GM12878 (cell line): ENCODE data around the gene CTIF. TPM values are rescaled to one million over a fixed set of nuclear protein-coding genes. Genes with fewer than 3 reads are reported as not detected.

Source experiments
- ATAC-seq: fragments of 200-7000 bp; cut with Tn5 transposase; 3 replicates; pipeline ENCODE4 v1.9.1; 2020; ENCODE audit warnings: mild to moderate bottlenecking, moderate library complexity
- BruUV-seq: library from RNA; stranded (reverse); fragments of 400-500 nt; replicated peaks from 2 replicates; lab custom pipeline; 2021; lab: Mats Ljungman, UMichigan
- CTCF ChIA-PET: fragments of 300-600 bp; sonication (Branson Sonifier 250); formaldehyde crosslinking; extraction: SDS; loops from one replicate; lab custom pipeline; 2021; ENCODE audit warnings: inconsistent platforms; lab: Yijun Ruan, JAX
- POLR2A ChIA-PET: fragments of 350-600 bp; formaldehyde crosslinking; extraction: SDS; loops from one replicate; lab custom pipeline; 2021; ENCODE audit warnings: inconsistent platforms; lab: Charles Lee
- RAD21 ChIA-PET: fragments of 300-600 bp; sonication (Branson Sonifier 250); formaldehyde crosslinking; loops from one replicate; lab custom pipeline; 2023; ENCODE audit warnings: antibody characterized with exemption; ENCODE audit not compliant: unreplicated experiment; lab: Charles Lee
- SMC1A ChIA-PET: fragments of 300-600 bp; sonication (Branson Sonifier 250); formaldehyde crosslinking; loops from one replicate; lab custom pipeline; 2023; ENCODE audit not compliant: unreplicated experiment, uncharacterized antibody; lab: Charles Lee
- DNase-seq: peaks from one replicate; pipeline ENCODE4 v3.0.0-alpha.2; 2011; ENCODE audit warnings: low read depth, low spot score
- FAIRE-seq: peaks from 3 replicates; lab custom pipeline; 2011; peaks lifted over from hg19 to GRCh38; lab: Jason Lieb, UNC
- H2AFZ ChIP-seq: 2 replicates; pipeline ENCODE4 v1.6.0; 2011; ENCODE audit warnings: low read depth, low read length, control low read depth; ENCODE audit not compliant: control insufficient read depth
- H3K27ac ChIP-seq: 2 replicates; pipeline ENCODE4 v1.5.1; 2011; ENCODE audit warnings: control low read depth; ENCODE audit not compliant: control insufficient read depth, insufficient read depth
- H3K27me3 ChIP-seq, 2 experiments: replicated peaks in 1 of 2; 2 replicates each; pipeline versions ENCODE4 v1.6.0 to v1.6.1; 2011; ENCODE audit warnings: low read length in 1 of 2; ENCODE audit not compliant: control insufficient read depth in 2 of 2, insufficient read depth in 2 of 2
- H3K36me3 ChIP-seq, 2 experiments: 2 replicates each; pipeline ENCODE4 v1.5.1; 2011; ENCODE audit warnings: low read length in 1 of 2; ENCODE audit not compliant: control insufficient read depth in 2 of 2, insufficient read depth in 2 of 2
- H3K4me1 ChIP-seq: 2 replicates; pipeline ENCODE4 v1.6.1; 2011; ENCODE audit warnings: mild to moderate bottlenecking, low read length, moderate library complexity, mixed read lengths; ENCODE audit not compliant: control insufficient read depth, insufficient read depth
- H3K4me2 ChIP-seq: 2 replicates; pipeline ENCODE4 v1.6.0; 2011; ENCODE audit warnings: control low read depth; ENCODE audit not compliant: control insufficient read depth, insufficient read depth
- H3K4me3 ChIP-seq: fragments of 200-600 bp; sonication (generic); 2 replicates; pipeline ENCODE4 v1.5.1; 2016
- H3K79me2 ChIP-seq: 2 replicates; pipeline ENCODE4 v1.6.0; 2011; ENCODE audit warnings: low read length; ENCODE audit not compliant: control insufficient read depth, insufficient read depth
- H3K9ac ChIP-seq: 2 replicates; pipeline ENCODE4 v1.8.0; 2011; ENCODE audit warnings: low read length, control low read depth, mixed read lengths; ENCODE audit not compliant: control insufficient read depth, insufficient read depth
- H3K9me3 ChIP-seq: replicated peaks from 3 replicates; pipeline ENCODE4 v1.5.1; 2011; ENCODE audit warnings: mild to moderate bottlenecking, low read length; ENCODE audit not compliant: control insufficient read depth, insufficient read depth
- H4K20me1 ChIP-seq: 2 replicates; pipeline ENCODE4 v1.6.0; 2011; ENCODE audit not compliant: control insufficient read depth, insufficient read depth
- BRCA1 ChIP-seq: IDR thresholded peaks from 2 replicates; pipeline ENCODE4 v1.6.1; 2011; ENCODE audit warnings: low read depth, low read length, improper control_type of control experiment
- CHD1 ChIP-seq: IDR thresholded peaks from 2 replicates; pipeline ENCODE4 v1.6.1; 2012; ENCODE audit warnings: low read depth, low read length, improper control_type of control experiment
- HDAC2 ChIP-seq: fragments of 200-600 bp; sonication (generic); IDR thresholded peaks from 2 replicates; pipeline ENCODE4 v1.6.1; 2017
- IRF5 ChIP-seq: fragments of 450-650 bp; IDR thresholded peaks from 2 replicates; pipeline ENCODE4 v1.6.1; 2017; ENCODE audit warnings: borderline replicate concordance
- MYC ChIP-seq: IDR thresholded peaks from 2 replicates; pipeline ENCODE4 v1.6.1; 2011; ENCODE audit warnings: mild to moderate bottlenecking, low read length, moderate library complexity, inconsistent platforms; ENCODE audit not compliant: insufficient read depth, insufficient replicate concordance, insufficient read length, severe bottlenecking
- NR2C2 ChIP-seq: IDR thresholded peaks from 2 replicates; pipeline ENCODE4 v1.6.1; 2011; ENCODE audit warnings: borderline replicate concordance, low read depth; ENCODE audit not compliant: control insufficient read depth, insufficient read length
- RAD51 ChIP-seq: fragments of 450-650 bp; IDR thresholded peaks from 2 replicates; pipeline ENCODE4 v1.6.1; 2016; ENCODE audit warnings: moderate library complexity, mild to moderate bottlenecking, inconsistent platforms
- RCOR1 ChIP-seq: conservative IDR thresholded peaks from 2 replicates; pipeline ENCODE4 v1.6.1; 2012; ENCODE audit warnings: low read depth, low read length, improper control_type of control experiment
- SPI1 ChIP-seq: IDR thresholded peaks from 2 replicates; pipeline ENCODE4 v1.6.1; 2011; ENCODE audit warnings: low read depth, mild to moderate bottlenecking, low read length, moderate library complexity, borderline replicate concordance; ENCODE audit not compliant: insufficient read depth
- SREBF2 ChIP-seq: IDR thresholded peaks from 2 replicates; pipeline ENCODE4 v1.6.1; 2012; ENCODE audit warnings: mild to moderate bottlenecking, low read length
- SRF ChIP-seq, 2 experiments: IDR thresholded peaks; 2 replicates each; pipeline ENCODE4 v1.6.1; 2011; ENCODE audit warnings: low read depth in 2 of 2, low read length in 2 of 2, mild to moderate bottlenecking in 1 of 2, moderate library complexity in 1 of 2
- YBX1 ChIP-seq: fragments of 450-650 bp; IDR thresholded peaks from 2 replicates; pipeline ENCODE4 v1.6.1; 2016; ENCODE audit warnings: antibody characterized with exemption
- ZBTB11 ChIP-seq: fragments of 450-650 bp; formaldehyde crosslinking; IDR thresholded peaks from 2 replicates; pipeline ENCODE4 v1.5.0; 2022; ENCODE audit warnings: mild to moderate bottlenecking, missing genetic modification characterization
- WGBS: methylation state at CpG from one replicate; pipeline ENCODE4 v1.1.6; 2016; ENCODE audit warnings: low lambda C conversion rate; ENCODE audit not compliant: insufficient replicate concordance, insufficient coverage; ENCODE audit errors: missing lambda C conversion rate; 5-methylcytosine and 5-hydroxymethylcytosine counted together
- in situ Hi-C: fragments of 300-500 bp; cut with MboI; formaldehyde crosslinking; loops from 9 replicates; pipeline ENCODE4 v1.14.3; 2018; ENCODE audit warnings: mixed read lengths
- intact Hi-C: fragments of 100-400 bp; cut with micrococcal nuclease; formaldehyde crosslinking; loops from one replicate; pipeline ENCODE4 v1.14.2; 2022; ENCODE audit not compliant: unreplicated experiment
- polyA plus RNA-seq, 11 experiments: library from polyadenylated mRNA; depleted of rRNA in 4 of 11; unstranded in 6 of 11; stranded (reverse) in 5 of 11; fragments of >200 nt; fragmentation: Nextera tagmentation in 4 of 11; fragmentation: Illumina TruSeq in 1 of 11; extraction: Ambion mirVana in 4 of 11; extraction: Trizol in 1 of 11; gene quantifications; 1 replicate in 1 of 11; 2 replicates in 10 of 11; pipeline versions ENCODE4 v1.2.1 to v1.2.3, GENCODE V29; 2011 to 2016; ENCODE audit warnings: inconsistent platforms in 2 of 11, missing spikeins in 2 of 11, low read depth in 1 of 11
- total RNA-seq, 4 experiments: library from RNA; depleted of rRNA in 3 of 4; stranded (reverse); fragments of >200 nt in 3 of 4; fragmentation: Illumina TruSeq in 1 of 4; extraction: Trizol in 1 of 4; gene quantifications; 2 replicates each; pipeline versions ENCODE4 v1.2.1 to v1.2.3, GENCODE V29; 2013 to 2021
- TF ChIP-seq, protein P1 (sequence below): IDR thresholded peaks from 2 replicates; pipeline ENCODE4 v1.6.1; 2011; ENCODE audit warnings: borderline replicate concordance, low read depth, mild to moderate bottlenecking, moderate library complexity, low read length; ENCODE audit not compliant: insufficient read depth, poor library complexity, severe bottlenecking
- TF ChIP-seq, protein P2 (sequence below): fragments of 450-650 bp; IDR thresholded peaks from 2 replicates; pipeline ENCODE4 v1.6.1; 2016; ENCODE audit warnings: mild to moderate bottlenecking

Gene CTIF
- total and polyA plus RNA-seq, 10 of the 15 experiments (the other 5 are each of a cell fraction or from before 2014, with no cell fraction given): 0.06 to 11.6 (median 2.5) TPM

- no peaks in the 10 kb centered on the region for H3K79me2 ChIP-seq
- ChIA-PET POLR2A (no interaction called here), CTCF (no interaction called here), SMC1A (no interaction called here), RAD21 (no interaction called here)
- BruUV-seq: no TSS peak
- H3K36me3 ChIP-seq: no peaks in the 10 kb centered on the region
- intact Hi-C loops: no loop called here
- in situ Hi-C loops: no loop called here
- DNase-seq: no peak
- H3K27me3 ChIP-seq: no peaks in the 10 kb centered on the region
- no peak for FAIRE-seq
- H3K27ac ChIP-seq: no peak overlapping the region
- H3K4me2 ChIP-seq: no peak overlapping the region
- WGBS: 87% methylated on average over 7 of the region's 7 CpGs
- no peaks in the 10 kb centered on the region for H3K9me3 ChIP-seq
- no peak overlapping the region for H2AFZ ChIP-seq
- no peaks in the 10 kb centered on the region for H4K20me1 ChIP-seq
- H3K4me3 ChIP-seq: no peak overlapping the region
- no peak for ATAC-seq
- no peak overlapping the region for H3K9ac ChIP-seq
- H3K4me1 ChIP-seq: no peaks in the 10 kb centered on the region
- no peak for TF ChIP-seq SPI1
- no peak for TF ChIP-seq YBX1
- TF ChIP-seq BRCA1: no peak
- TF ChIP-seq, protein P1, sequence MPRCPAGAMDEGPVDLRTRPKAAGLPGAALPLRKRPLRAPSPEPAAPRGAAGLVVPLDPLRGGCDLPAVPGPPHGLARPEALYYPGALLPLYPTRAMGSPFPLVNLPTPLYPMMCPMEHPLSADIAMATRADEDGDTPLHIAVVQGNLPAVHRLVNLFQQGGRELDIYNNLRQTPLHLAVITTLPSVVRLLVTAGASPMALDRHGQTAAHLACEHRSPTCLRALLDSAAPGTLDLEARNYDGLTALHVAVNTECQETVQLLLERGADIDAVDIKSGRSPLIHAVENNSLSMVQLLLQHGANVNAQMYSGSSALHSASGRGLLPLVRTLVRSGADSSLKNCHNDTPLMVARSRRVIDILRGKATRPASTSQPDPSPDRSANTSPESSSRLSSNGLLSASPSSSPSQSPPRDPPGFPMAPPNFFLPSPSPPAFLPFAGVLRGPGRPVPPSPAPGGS: no peak
- TF ChIP-seq, protein P2, sequence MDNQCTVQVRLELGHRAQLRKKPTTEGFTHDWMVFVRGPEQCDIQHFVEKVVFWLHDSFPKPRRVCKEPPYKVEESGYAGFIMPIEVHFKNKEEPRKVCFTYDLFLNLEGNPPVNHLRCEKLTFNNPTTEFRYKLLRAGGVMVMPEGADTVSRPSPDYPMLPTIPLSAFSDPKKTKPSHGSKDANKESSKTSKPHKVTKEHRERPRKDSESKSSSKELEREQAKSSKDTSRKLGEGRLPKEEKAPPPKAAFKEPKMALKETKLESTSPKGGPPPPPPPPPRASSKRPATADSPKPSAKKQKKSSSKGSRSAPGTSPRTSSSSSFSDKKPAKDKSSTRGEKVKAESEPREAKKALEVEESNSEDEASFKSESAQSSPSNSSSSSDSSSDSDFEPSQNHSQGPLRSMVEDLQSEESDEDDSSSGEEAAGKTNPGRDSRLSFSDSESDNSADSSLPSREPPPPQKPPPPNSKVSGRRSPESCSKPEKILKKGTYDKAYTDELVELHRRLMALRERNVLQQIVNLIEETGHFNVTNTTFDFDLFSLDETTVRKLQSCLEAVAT: no peak
- TF ChIP-seq IRF5: no peak
- no peak for TF ChIP-seq CHD1
- no peak for TF ChIP-seq SREBF2
- TF ChIP-seq RCOR1: no peak
- TF ChIP-seq SRF (IDR thresholded peaks at IDR 0.05; ENCODE audit: low read depth in 2 of 2, low read length in 2 of 2): no peak
- no peak for TF ChIP-seq ZBTB11 (CRISPR knock-in tag)
- no peak for TF ChIP-seq NR2C2
- TF ChIP-seq HDAC2: no peak
- TF ChIP-seq RAD51: no peak
- TF ChIP-seq MYC: no peak
Observed at GRCh38 chr18:48885924-48886400, 347.1 kb downstream of the CTIF start.
